SK-N-SH (cell line): ENCODE measurements around the gene SLC66A3. TPM values are rescaled to one million over a fixed set of nuclear protein-coding genes. Genes with fewer than 3 reads are reported as not detected.
A peak's percentile ranks its signal among the peaks of the same experiment; 100 is the strongest.

Experiments used
- CTCF ChIA-PET: fragments of 300-600, 350-600 bp; formaldehyde crosslinking; extraction: SDS; loops from one replicate; lab custom pipeline; 2021; lab: Yijun Ruan, JAX
- POLR2A ChIA-PET: fragments of 350-600 bp; sonication (Branson Sonifier 250); formaldehyde crosslinking; extraction: SDS; loops from one replicate; lab custom pipeline; 2020; ENCODE audit warnings: antibody characterized with exemption, inconsistent platforms; lab: Yijun Ruan, JAX
- DNase-seq: peaks from one replicate; pipeline ENCODE4 v3.0.0; 2012
- H2AFZ ChIP-seq: fragments of 200-600 bp; sonication (generic); 2 replicates; pipeline ENCODE4 v1.8.1; 2016; ENCODE audit warnings: antibody characterized with exemption, mild to moderate bottlenecking, low read depth
- H3F3A ChIP-seq: fragments of 200-600 bp; sonication (generic); replicated peaks from 2 replicates; pipeline ENCODE3; 2016; ENCODE audit warnings: antibody characterized with exemption, mild to moderate bottlenecking; ENCODE audit not compliant: insufficient read depth
- H3K27ac ChIP-seq, 2 experiments: fragments of 200-500 bp in 1 of 2; fragments of 200-600 bp in 1 of 2; sonication (Bioruptor generic) in 1 of 2; sonication (generic), shearing (Covaris generic) in 1 of 2; 2 replicates each; pipeline versions ENCODE4 v1.5.1 to v1.6.1; 2014 to 2016; ENCODE audit warnings: low read depth in 2 of 2, inconsistent platforms in 1 of 2, low read length in 1 of 2, mild to moderate bottlenecking in 1 of 2, mixed read lengths in 1 of 2
- H3K27me3 ChIP-seq: fragments of 200-600 bp; sonication (generic), shearing (Covaris generic); 2 replicates; pipeline ENCODE4 v1.6.1; 2016; ENCODE audit warnings: mixed run types; ENCODE audit not compliant: insufficient read depth
- H3K36me3 ChIP-seq, 2 experiments: fragments of 200-500 bp in 1 of 2; fragments of 200-600 bp in 1 of 2; sonication (Bioruptor generic) in 1 of 2; sonication (generic) in 1 of 2; replicated peaks in 1 of 2; 2 replicates each; pipeline versions ENCODE3 to v1.5.1; 2014 to 2016; ENCODE audit warnings: low read length in 1 of 2, mild to moderate bottlenecking in 1 of 2; ENCODE audit not compliant: insufficient read depth in 2 of 2, control insufficient read depth in 1 of 2
- H3K4me1 ChIP-seq, 2 experiments: fragments of 200-500 bp in 1 of 2; fragments of 200-600 bp in 1 of 2; sonication (Bioruptor generic) in 1 of 2; sonication (generic), shearing (Covaris generic) in 1 of 2; 2 replicates each; pipeline versions ENCODE4 v1.5.1 to v1.6.1; 2014 to 2016; ENCODE audit warnings: low read depth in 1 of 2, low read length in 1 of 2, mixed run types in 1 of 2; ENCODE audit not compliant: insufficient read depth in 2 of 2, control insufficient read depth in 1 of 2
- H3K4me2 ChIP-seq: fragments of 200-600 bp; sonication (generic), shearing (Covaris generic); 2 replicates; pipeline ENCODE4 v1.6.1; 2017; ENCODE audit warnings: mixed run types
- H3K4me3 ChIP-seq, 2 experiments: fragments of 200-500 bp in 1 of 2; fragments of 200-600 bp in 1 of 2; sonication (Bioruptor generic) in 1 of 2; sonication (generic), shearing (Covaris generic) in 1 of 2; 2 replicates each; pipeline versions ENCODE4 v1.5.1 to v1.8.1; 2014 to 2016; ENCODE audit warnings: low read depth in 2 of 2, inconsistent platforms in 1 of 2, low read length in 1 of 2, mild to moderate bottlenecking in 1 of 2, mixed read lengths in 1 of 2, moderate library complexity in 1 of 2
- H3K79me2 ChIP-seq: fragments of 200-600 bp; sonication (generic); 2 replicates; pipeline ENCODE4 v1.8.1; 2017; ENCODE audit warnings: mild to moderate bottlenecking; ENCODE audit not compliant: insufficient read depth
- H3K9ac ChIP-seq: fragments of 200-600 bp; sonication (generic); 2 replicates; pipeline ENCODE4 v1.6.1; 2017; ENCODE audit warnings: mixed run types
- H3K9me2 ChIP-seq: fragments of 200-600 bp; sonication (generic); 2 replicates; pipeline ENCODE4 v1.6.1; 2017; ENCODE audit warnings: mixed run types
- H3K9me3 ChIP-seq: fragments of 200-600 bp; sonication (generic); 2 replicates; pipeline ENCODE4 v1.6.1; 2017; ENCODE audit warnings: mixed run types, mild to moderate bottlenecking, moderate library complexity
- H4K20me1 ChIP-seq: fragments of 200-600 bp; sonication (generic); 2 replicates; pipeline ENCODE4 v1.6.1; 2017; ENCODE audit warnings: mild to moderate bottlenecking, mixed run types; ENCODE audit not compliant: insufficient read depth
- CHD2 ChIP-seq: fragments of 150-350 bp; IDR thresholded peaks from 2 replicates; pipeline ENCODE4 v1.6.1; 2018; ENCODE audit warnings: low read length; ENCODE audit not compliant: partially characterized antibody
- ELF1 ChIP-seq: IDR thresholded peaks from 2 replicates; pipeline ENCODE4 v1.4.0; 2012
- EP300 ChIP-seq, 2 experiments: IDR thresholded peaks; 2 replicates each; pipeline versions ENCODE4 v1.4.0 to v1.6.1; 2012; ENCODE audit warnings: borderline replicate concordance in 1 of 2, low read depth in 1 of 2, low read length in 1 of 2
- EZH2phosphoT487 ChIP-seq: fragments of 200-600 bp; sonication (generic); IDR thresholded peaks from 2 replicates; pipeline ENCODE4 v1.6.1; 2017; ENCODE audit warnings: low read depth, mixed run types, mild to moderate bottlenecking, antibody characterized with exemption, moderate library complexity, borderline replicate concordance
- FOSL2 ChIP-seq: IDR thresholded peaks from 2 replicates; pipeline ENCODE4 v1.4.0; 2012; ENCODE audit warnings: low read depth, mild to moderate bottlenecking, moderate library complexity, borderline replicate concordance
- FOXJ3 ChIP-seq: sonication (generic); formaldehyde crosslinking; IDR thresholded peaks from 2 replicates; pipeline ENCODE4 v1.5.1; 2020; ENCODE audit warnings: mild to moderate bottlenecking, missing genetic modification reagents
- GATA2 ChIP-seq: sonication (generic); formaldehyde crosslinking; IDR thresholded peaks from 2 replicates; pipeline ENCODE4 v1.5.0; 2020; ENCODE audit warnings: mild to moderate bottlenecking, missing genetic modification reagents
- IRF3 ChIP-seq: fragments of 150-350 bp; IDR thresholded peaks from 2 replicates; pipeline ENCODE4 v1.6.1; 2016; ENCODE audit warnings: mild to moderate bottlenecking, low read depth, low read length
- JUND ChIP-seq: IDR thresholded peaks from 2 replicates; pipeline ENCODE4 v1.4.0; 2012
- MAX ChIP-seq: IDR thresholded peaks from 2 replicates; pipeline ENCODE4 v1.4.0; 2012; ENCODE audit warnings: low read depth
- MEF2A ChIP-seq: IDR thresholded peaks from 2 replicates; pipeline ENCODE4 v1.4.0; 2012; ENCODE audit warnings: low read depth, borderline replicate concordance
- MXI1 ChIP-seq: IDR thresholded peaks from 2 replicates; pipeline ENCODE4 v1.6.1; 2012; ENCODE audit warnings: mild to moderate bottlenecking, low read depth, low read length, improper control_type of control experiment
- RCOR1 ChIP-seq: fragments of 150-350 bp; IDR thresholded peaks from 2 replicates; pipeline ENCODE4 v1.6.1; 2017; ENCODE audit warnings: antibody characterized with exemption, low read length
- REST ChIP-seq: IDR thresholded peaks from 2 replicates; pipeline ENCODE4 v1.6.1; 2012; ENCODE audit warnings: mild to moderate bottlenecking, low read depth, low read length, moderate library complexity
- SIN3A ChIP-seq: IDR thresholded peaks from 2 replicates; pipeline ENCODE4 v1.6.1; 2012; ENCODE audit warnings: low read depth, mild to moderate bottlenecking, low read length, moderate library complexity, borderline replicate concordance
- SMC3 ChIP-seq: IDR thresholded peaks from 2 replicates; pipeline ENCODE4 v1.6.1; 2012; ENCODE audit warnings: low read depth, low read length, improper control_type of control experiment
- TCF12 ChIP-seq: IDR thresholded peaks from 2 replicates; pipeline ENCODE4 v1.4.0; 2012
- USF1 ChIP-seq: IDR thresholded peaks from 2 replicates; pipeline ENCODE4 v1.4.0; 2012; ENCODE audit warnings: low read depth, borderline replicate concordance
- USF2 ChIP-seq: fragments of 150-350 bp; IDR thresholded peaks from 2 replicates; pipeline ENCODE4 v1.6.1; 2017; ENCODE audit warnings: antibody characterized with exemption, low read length, low read depth, borderline replicate concordance
- YY1 ChIP-seq: IDR thresholded peaks from 2 replicates; pipeline ENCODE4 v1.4.0; 2012; ENCODE audit warnings: low read depth, mild to moderate bottlenecking
- ZBTB33 ChIP-seq: IDR thresholded peaks from 2 replicates; pipeline ENCODE4 v1.4.0; 2012; ENCODE audit warnings: low read depth, borderline replicate concordance
- WGBS: methylation state at CpG from one replicate; pipeline ENCODE4 v1.1.6; 2017; ENCODE audit warnings: low lambda C conversion rate; 5-methylcytosine and 5-hydroxymethylcytosine counted together
- polyA plus RNA-seq, 3 experiments: library from polyadenylated mRNA; depleted of rRNA; stranded (reverse); fragments of >200 nt; gene quantifications; 2 replicates each; pipeline ENCODE4 v1.2.3, GENCODE V29; 2012

The SLC66A3 gene
- polyA plus RNA-seq, 1 of the 3 experiments (the other 2 are of a cell fraction) = 49.0 TPM

GRCh38 chr2:11155381-11156035, at the start of gene SLC66A3 (continued):
- peak; percentile 58 for TF ChIP-seq CHD2
- TF ChIP-seq YY1 = peak; percentile 71
- TF ChIP-seq FOXJ3 = no peak
- no peak for TF ChIP-seq JUND
- peak; percentile 70; the same call in 1 of the 2 replicates for TF ChIP-seq ELF1
- TF ChIP-seq MEF2A = no peak
- no peak for TF ChIP-seq REST
- TF ChIP-seq MAX = peak; percentile 77; the same call in 1 of the 2 replicates
- peak; percentile 17; the same call in 1 of the 2 replicates for TF ChIP-seq TCF12
- TF ChIP-seq MXI1 = peak; percentile 89

GRCh38 chr2:11109002-11109401, 46.3 kb upstream of the SLC66A3 start:
- H3K9me2 ChIP-seq = no peaks in the 10 kb centered on the region
- no peaks in the 10 kb centered on the region for H4K20me1 ChIP-seq
- no peaks in the 10 kb centered on the region for H3K36me3 ChIP-seq
- POLR2A ChIA-PET = no interaction called here
- no peak overlapping the region for H3K27ac ChIP-seq
- no peak overlapping the region for H2AFZ ChIP-seq
- H3K9me3 ChIP-seq = no peaks in the 10 kb centered on the region
- no peaks in the 10 kb centered on the region for H3F3A ChIP-seq
- H3K4me2 ChIP-seq = no peak overlapping the region
- WGBS = 79% methylated on average over 2 of the region's 2 CpGs
- TF ChIP-seq SMC3 (no peak), FOSL2 (no peak), IRF3 (no peak), EZH2phosphoT487 (no peak), EP300 (IDR thresholded peaks at IDR 0.05; ENCODE audit: borderline replicate concordance in 1 of 2, low read depth in 1 of 2, low read length in 1 of 2) (no peak), CHD2 (no peak), USF1 (no peak), ZBTB33 (no peak), TCF12 (no peak), GATA2 (CRISPR knock-in tag) (no peak), YY1 (no peak), FOXJ3 (no peak), SIN3A (no peak), USF2 (no peak), RCOR1 (no peak)
- no peak overlapping the region for H3K9ac ChIP-seq
- no peaks in the 10 kb centered on the region for H3K27me3 ChIP-seq
- H3K4me3 ChIP-seq = no peak overlapping the region
- DNase-seq = no peak
- CTCF ChIA-PET = no interaction called here
- no peaks in the 10 kb centered on the region for H3K4me1 ChIP-seq
- no peaks in the 10 kb centered on the region for H3K79me2 ChIP-seq
